H9 (cell line): Measurements from ENCODE around the gene PGAM1. TPM values are rescaled to one million over a fixed set of nuclear protein-coding genes. Genes with fewer than 3 reads are reported as not detected.

Experiments used
- DNase-seq: peaks from one replicate; pipeline ENCODE4 v3.0.0-alpha.2; 2017
- H2AFZ ChIP-seq: one replicate; pipeline ENCODE4 v1.6.1; 2013; ENCODE audit warnings: mild to moderate bottlenecking, low read length, control low read depth, moderate library complexity
- H2AK5ac ChIP-seq: 2 replicates; pipeline ENCODE4 v1.6.1; 2013; ENCODE audit warnings: low read length, control low read depth, mixed read lengths; ENCODE audit not compliant: insufficient read length
- H2BK120ac ChIP-seq: one replicate; pipeline ENCODE4 v1.6.1; 2013; ENCODE audit warnings: low read depth, mild to moderate bottlenecking, low read length, control low read depth, inconsistent platforms; ENCODE audit not compliant: poor library complexity, severe bottlenecking
- H2BK12ac ChIP-seq: 2 replicates; pipeline ENCODE4 v1.6.1; 2013; ENCODE audit warnings: low read length, control low read depth, mixed read lengths, low read depth; ENCODE audit not compliant: insufficient read length
- H2BK15ac ChIP-seq: 2 replicates; pipeline ENCODE4 v1.6.1; 2013; ENCODE audit warnings: low read depth, low read length, control low read depth
- H2BK20ac ChIP-seq: one replicate; pipeline ENCODE4 v1.6.1; 2013; ENCODE audit warnings: low read depth, mild to moderate bottlenecking, low read length, control low read depth, inconsistent platforms; ENCODE audit not compliant: poor library complexity, severe bottlenecking
- H2BK5ac ChIP-seq: 2 replicates; pipeline ENCODE4 v1.6.1; 2013; ENCODE audit warnings: low read length, control low read depth, mixed read lengths; ENCODE audit not compliant: insufficient read length
- H3K14ac ChIP-seq: 2 replicates; pipeline ENCODE4 v1.6.1; 2013; ENCODE audit warnings: low read length, control low read depth; ENCODE audit not compliant: insufficient read depth
- H3K18ac ChIP-seq: 2 replicates; pipeline ENCODE4 v1.6.1; 2013; ENCODE audit warnings: low read depth, mild to moderate bottlenecking, mixed read lengths, low read length, control low read depth; ENCODE audit not compliant: insufficient read length
- H3K23ac ChIP-seq: 2 replicates; pipeline ENCODE4 v1.6.1; 2013; ENCODE audit warnings: low read length, control low read depth, mixed read lengths, low read depth; ENCODE audit not compliant: insufficient read length
- H3K23me2 ChIP-seq: 2 replicates; pipeline ENCODE4 v1.6.1; 2013; ENCODE audit warnings: low read depth, mild to moderate bottlenecking, mixed read lengths, low read length, control low read depth; ENCODE audit not compliant: insufficient read length, poor library complexity, severe bottlenecking
- H3K27ac ChIP-seq: 2 replicates; pipeline ENCODE4 v1.5.1; 2013; ENCODE audit warnings: low read length, control low read depth, mixed read lengths, low read depth; ENCODE audit not compliant: insufficient read length
- H3K27me3 ChIP-seq: 2 replicates; pipeline ENCODE4 v1.6.1; 2013; ENCODE audit warnings: low read length, control low read depth, inconsistent platforms; ENCODE audit not compliant: insufficient read depth
- H3K4ac ChIP-seq: 2 replicates; pipeline ENCODE4 v1.6.1; 2013; ENCODE audit warnings: low read depth, mild to moderate bottlenecking, control low read depth, inconsistent platforms, low read length, moderate library complexity
- H3K4me1 ChIP-seq: 2 replicates; pipeline ENCODE4 v1.6.1; 2013; ENCODE audit warnings: low read length, control low read depth, inconsistent platforms; ENCODE audit not compliant: insufficient read depth
- H3K4me2 ChIP-seq: 2 replicates; pipeline ENCODE4 v1.6.1; 2013; ENCODE audit warnings: low read length, control low read depth, mixed read lengths; ENCODE audit not compliant: insufficient read length, insufficient read depth
- H3K56ac ChIP-seq: 2 replicates; pipeline ENCODE4 v1.6.1; 2013; ENCODE audit warnings: low read depth, mild to moderate bottlenecking, mixed read lengths, low read length, control low read depth; ENCODE audit not compliant: insufficient read length
- H3K79me1 ChIP-seq: 2 replicates; pipeline ENCODE4 v1.6.1; 2013; ENCODE audit warnings: low read depth, mild to moderate bottlenecking, moderate library complexity, low read length, control low read depth, inconsistent platforms; ENCODE audit not compliant: insufficient read depth, poor library complexity, severe bottlenecking
- H3K79me2 ChIP-seq: 2 replicates; pipeline ENCODE4 v1.6.1; 2013; ENCODE audit warnings: low read length, control low read depth, inconsistent platforms; ENCODE audit not compliant: insufficient read depth
- H3K9ac ChIP-seq: 2 replicates; pipeline ENCODE4 v1.6.1; 2013; ENCODE audit warnings: low read length, control low read depth, mixed read lengths; ENCODE audit not compliant: insufficient read length; ENCODE audit errors: extremely low read depth
- H3K9me3 ChIP-seq: one replicate; pipeline ENCODE4 v1.6.1; 2013; ENCODE audit warnings: low read depth, low read length, inconsistent platforms; ENCODE audit not compliant: control insufficient read depth
- H3T11ph ChIP-seq: one replicate; pipeline ENCODE4 v1.6.1; 2013; ENCODE audit warnings: mild to moderate bottlenecking, low read length, control low read depth, inconsistent platforms
- H4K20me1 ChIP-seq: one replicate; pipeline ENCODE4 v1.6.1; 2013; ENCODE audit not compliant: control insufficient read depth, insufficient read length, insufficient read depth
- H4K5ac ChIP-seq: 2 replicates; pipeline ENCODE4 v1.6.1; 2013; ENCODE audit warnings: low read depth, mild to moderate bottlenecking, mixed read lengths, low read length, control low read depth; ENCODE audit not compliant: insufficient read length
- H4K8ac ChIP-seq: replicated peaks from 2 replicates; pipeline ENCODE4 v1.6.1; 2013; ENCODE audit warnings: low read length, control low read depth, mixed read lengths, low read depth; ENCODE audit not compliant: insufficient read length
- H4K91ac ChIP-seq: 2 replicates; pipeline ENCODE4 v1.6.1; 2013; ENCODE audit warnings: low read depth, mild to moderate bottlenecking, moderate library complexity, mixed read lengths, low read length, control low read depth; ENCODE audit not compliant: insufficient read length
- H3K27ac Mint-ChIP-seq, 3 experiments: 2 replicates in 2 of 3; 3 replicates in 1 of 3; pipeline ENCODE4 v1.8.0; 2020 to 2021; ENCODE audit warnings: mixed read lengths in 3 of 3, mild to moderate bottlenecking in 1 of 3, moderate library complexity in 1 of 3
- H3K27me3 Mint-ChIP-seq: 2 replicates; pipeline ENCODE4 v1.8.0; 2021; ENCODE audit warnings: low read depth, mild to moderate bottlenecking, moderate library complexity, mixed read lengths
- H3K36me3 Mint-ChIP-seq, 3 experiments: 2 replicates in 2 of 3; 3 replicates in 1 of 3; pipeline ENCODE4 v1.8.0; 2020 to 2021; ENCODE audit warnings: low read depth in 3 of 3, mixed read lengths in 3 of 3; ENCODE audit not compliant: insufficient read depth in 1 of 3
- H3K4me1 Mint-ChIP-seq, 2 experiments: 2 replicates each; pipeline ENCODE4 v1.8.0; 2020; ENCODE audit warnings: mixed read lengths in 2 of 2
- H3K4me3 Mint-ChIP-seq, 2 experiments: 2 replicates in 1 of 2; 3 replicates in 1 of 2; pipeline ENCODE4 v1.8.0; 2020 to 2021; ENCODE audit warnings: mild to moderate bottlenecking in 2 of 2, mixed read lengths in 2 of 2, moderate library complexity in 1 of 2
- H3K9me3 Mint-ChIP-seq, 2 experiments: 2 replicates in 1 of 2; 3 replicates in 1 of 2; pipeline ENCODE4 v1.8.0; 2020; ENCODE audit warnings: mild to moderate bottlenecking in 2 of 2, mixed read lengths in 2 of 2, moderate library complexity in 1 of 2
- WGBS: extraction: QIAGEN DNeasy Blood & Tissue Kit; methylation state at CpG from one replicate; pipeline ENCODE4 v1.1.7; 2013; ENCODE audit warnings: missing lambda C conversion rate, low lambda C conversion rate, mixed read lengths; ENCODE audit not compliant: insufficient read length; ENCODE audit errors: extremely low coverage; 5-methylcytosine and 5-hydroxymethylcytosine counted together
- total RNA-seq: library from RNA; stranded (reverse); gene quantifications from 2 replicates; pipeline ENCODE4 v1.2.1, GENCODE V29; 2021
- TF ChIP-seq, protein P1 (sequence below): fragments of 200-600 bp; sonication (generic); conservative IDR thresholded peaks from 3 replicates; pipeline ENCODE4 v1.8.0; 2021; ENCODE audit warnings: antibody characterized with exemption, mild to moderate bottlenecking

PGAM1 gene
- total RNA-seq, 1 experiment from 2014 or later, result 932 TPM

DNA sequence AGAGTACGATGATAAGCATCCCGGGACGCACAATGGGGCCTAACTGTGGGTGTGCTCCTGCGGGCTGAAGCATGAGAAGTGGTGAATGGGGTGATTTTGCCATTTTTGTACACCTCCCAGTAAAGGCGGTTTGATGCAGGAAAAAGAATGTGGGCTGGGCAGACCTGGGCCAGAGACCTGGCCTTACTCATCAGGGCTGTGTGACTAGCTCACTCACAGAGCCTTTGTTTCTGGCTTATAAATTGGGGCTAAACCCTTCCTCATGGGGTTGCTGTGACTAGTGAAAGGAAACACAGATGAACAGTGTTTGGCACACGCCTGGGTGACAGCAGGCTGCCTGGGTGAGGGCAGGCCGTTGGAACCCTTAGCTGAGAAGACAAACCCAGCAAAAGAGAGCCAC is 42.8 kb upstream of the PGAM1 start:
- no peaks in the 10 kb centered on the region for H3K27me3 ChIP-seq
- no peak overlapping the region for H3K4ac ChIP-seq
- H2AK5ac ChIP-seq, result no peak overlapping the region
- no CpG with 5 or more reads among the region's 7 CpGs for whole genome bisulfite sequencing
- H3K79me2 ChIP-seq, result no peaks in the 10 kb centered on the region
- H3K56ac ChIP-seq, result no peak overlapping the region
- H4K91ac ChIP-seq, result no peak overlapping the region
- peak overlapping the region in 1 of 3 experiments; percentile 81; a peak in 1 of 7 replicates for H3K27ac Mint-ChIP-seq
- no peak overlapping the region for H3K4me2 ChIP-seq
- H3K79me1 ChIP-seq, result no peaks in the 10 kb centered on the region
- no peak overlapping the region for H3K9ac ChIP-seq
- no peaks in the 10 kb centered on the region for H3K23me2 ChIP-seq
- no peaks in the 10 kb centered on the region for H3K9me3 Mint-ChIP-seq
- TF ChIP-seq, protein P1, sequence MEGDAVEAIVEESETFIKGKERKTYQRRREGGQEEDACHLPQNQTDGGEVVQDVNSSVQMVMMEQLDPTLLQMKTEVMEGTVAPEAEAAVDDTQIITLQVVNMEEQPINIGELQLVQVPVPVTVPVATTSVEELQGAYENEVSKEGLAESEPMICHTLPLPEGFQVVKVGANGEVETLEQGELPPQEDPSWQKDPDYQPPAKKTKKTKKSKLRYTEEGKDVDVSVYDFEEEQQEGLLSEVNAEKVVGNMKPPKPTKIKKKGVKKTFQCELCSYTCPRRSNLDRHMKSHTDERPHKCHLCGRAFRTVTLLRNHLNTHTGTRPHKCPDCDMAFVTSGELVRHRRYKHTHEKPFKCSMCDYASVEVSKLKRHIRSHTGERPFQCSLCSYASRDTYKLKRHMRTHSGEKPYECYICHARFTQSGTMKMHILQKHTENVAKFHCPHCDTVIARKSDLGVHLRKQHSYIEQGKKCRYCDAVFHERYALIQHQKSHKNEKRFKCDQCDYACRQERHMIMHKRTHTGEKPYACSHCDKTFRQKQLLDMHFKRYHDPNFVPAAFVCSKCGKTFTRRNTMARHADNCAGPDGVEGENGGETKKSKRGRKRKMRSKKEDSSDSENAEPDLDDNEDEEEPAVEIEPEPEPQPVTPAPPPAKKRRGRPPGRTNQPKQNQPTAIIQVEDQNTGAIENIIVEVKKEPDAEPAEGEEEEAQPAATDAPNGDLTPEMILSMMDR, result no peak
- no peak overlapping the region for H3K23ac ChIP-seq
- no peak overlapping the region for H4K5ac ChIP-seq
- H3K4me1 ChIP-seq, result no peaks in the 10 kb centered on the region
- H3K4me1 Mint-ChIP-seq, result no peaks in the 10 kb centered on the region
- H2BK20ac ChIP-seq, result no peak overlapping the region
- no peak overlapping the region for H3K14ac ChIP-seq
- no peak overlapping the region for H3K4me3 Mint-ChIP-seq
- no peak overlapping the region for H2BK15ac ChIP-seq
- H3K27me3 Mint-ChIP-seq, result no peaks in the 10 kb centered on the region
- no peak overlapping the region for H3K18ac ChIP-seq
- no peak overlapping the region for H4K8ac ChIP-seq
- H3T11ph ChIP-seq, result no peak overlapping the region
- DNase-seq, result no peak
- H2AFZ ChIP-seq, result no peak overlapping the region
- no peak overlapping the region for H3K27ac ChIP-seq
- H2BK12ac ChIP-seq, result no peak overlapping the region
- H2BK5ac ChIP-seq, result no peak overlapping the region
- no peak overlapping the region for H2BK120ac ChIP-seq
- no peaks in the 10 kb centered on the region for H4K20me1 ChIP-seq
- H3K36me3 Mint-ChIP-seq, result peaks cover 28 to 77% (median 41%) of the 10 kb centered on the region in 3 experiments; a peak in 6 of 7 replicates
- H3K9me3 ChIP-seq, result no peaks in the 10 kb centered on the region
